ENCODE data around the gene PABPN1L.
"Not testable (repeated sequence)": the region's sequence is repeated elsewhere in the genome, so short reads cannot be mapped to it uniquely, and the experiment has no call there.

PABPN1L gene

DNA sequence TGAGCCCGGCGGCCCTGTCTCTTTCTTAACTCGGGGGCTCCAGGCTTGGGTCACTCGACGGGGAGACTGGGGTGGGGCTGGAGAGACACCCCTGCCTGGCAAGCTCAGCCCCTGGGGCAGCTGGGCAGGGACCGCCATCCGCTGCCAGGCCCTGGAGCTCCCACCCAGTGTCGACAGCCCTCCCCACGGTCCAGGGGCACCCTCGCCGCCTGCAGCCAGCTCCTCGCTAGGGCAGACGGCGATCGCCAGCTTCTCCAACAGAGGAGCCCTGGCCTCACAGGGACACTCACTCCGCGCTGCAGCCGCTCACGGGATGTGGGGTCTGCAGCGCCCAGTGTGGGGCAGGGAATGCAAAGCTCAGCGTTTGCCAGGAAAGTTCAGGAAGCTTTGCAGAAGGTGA, 38.7 kb downstream of the PABPN1L start:
- DNase-seq (ENCODE audit: low read depth) = no peak

GRCh38 chr16:88826070-88826840, 40.2 kb downstream of the PABPN1L start:
- no peak for DNase-seq (ENCODE audit: low read depth)

DNA sequence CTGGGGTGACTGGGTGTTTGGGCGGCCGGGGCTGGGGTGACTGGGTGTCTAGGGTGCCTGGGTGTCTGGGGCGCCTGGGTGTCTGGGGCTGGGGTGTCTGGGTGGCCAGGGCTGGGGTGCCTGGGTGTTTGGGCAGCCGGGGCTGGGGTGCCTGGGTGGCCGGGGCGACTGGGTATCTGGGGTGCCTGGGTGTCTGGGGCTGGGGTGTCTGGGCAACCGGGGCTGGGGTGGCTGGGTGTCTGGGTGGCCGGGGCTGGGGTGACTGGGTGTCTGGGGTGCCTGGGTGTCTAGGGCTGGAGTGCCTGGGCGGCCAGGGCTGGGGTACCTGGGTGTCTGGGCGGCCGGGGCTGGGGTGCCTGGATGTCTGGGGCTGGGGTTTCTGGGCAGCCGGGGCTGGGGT, 41.3 kb downstream of the PABPN1L start:
- no peak for DNase-seq (ENCODE audit: low read depth)

DNA sequence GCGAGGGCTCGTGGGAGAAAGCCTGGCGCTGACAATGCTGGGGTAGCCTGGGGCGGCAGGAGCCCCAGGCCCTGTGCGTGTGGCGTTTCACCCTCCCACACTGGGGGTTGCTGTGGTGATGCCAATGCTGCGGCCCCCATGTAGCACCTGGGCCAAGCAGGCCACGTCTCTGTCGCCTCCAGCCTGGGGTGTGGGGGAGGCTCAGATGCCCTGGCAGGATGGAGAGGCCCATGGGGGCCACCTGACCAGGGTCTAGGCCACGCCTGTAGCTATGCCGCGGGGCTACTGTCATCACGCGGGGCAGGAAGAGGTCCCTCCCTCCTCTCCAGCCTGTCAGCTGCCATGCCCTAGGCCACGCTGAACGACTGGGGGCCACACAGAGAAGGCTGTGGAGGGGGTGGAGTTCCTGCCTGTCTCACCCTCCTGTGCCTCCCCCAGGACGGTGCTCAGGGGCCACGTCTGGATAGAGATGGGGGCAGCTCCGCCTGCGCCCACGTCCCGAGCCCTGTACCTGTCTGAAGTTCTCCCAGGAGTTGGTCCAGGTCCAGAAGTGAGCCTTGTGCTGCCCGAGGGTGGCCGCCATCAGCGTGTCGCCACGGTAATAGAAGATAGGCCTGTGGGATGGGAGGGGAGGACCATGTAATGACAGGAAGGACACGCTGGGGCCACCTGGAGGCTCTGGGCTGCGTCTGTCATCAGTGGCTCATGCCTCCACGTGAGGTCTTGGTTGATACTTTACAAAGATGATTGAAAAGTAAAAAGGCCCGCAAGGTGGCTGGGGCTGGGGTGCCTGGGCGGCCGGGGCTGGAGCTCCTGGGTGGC, 42.0 kb downstream of the PABPN1L start:
- no peak for DNase-seq (ENCODE audit: low read depth)

- DNase-seq (ENCODE audit: low read depth) = not testable (repeated sequence)
Measured at GRCh38 chr16:88823646-88824045, 42.8 kb downstream of the PABPN1L start.

DNA sequence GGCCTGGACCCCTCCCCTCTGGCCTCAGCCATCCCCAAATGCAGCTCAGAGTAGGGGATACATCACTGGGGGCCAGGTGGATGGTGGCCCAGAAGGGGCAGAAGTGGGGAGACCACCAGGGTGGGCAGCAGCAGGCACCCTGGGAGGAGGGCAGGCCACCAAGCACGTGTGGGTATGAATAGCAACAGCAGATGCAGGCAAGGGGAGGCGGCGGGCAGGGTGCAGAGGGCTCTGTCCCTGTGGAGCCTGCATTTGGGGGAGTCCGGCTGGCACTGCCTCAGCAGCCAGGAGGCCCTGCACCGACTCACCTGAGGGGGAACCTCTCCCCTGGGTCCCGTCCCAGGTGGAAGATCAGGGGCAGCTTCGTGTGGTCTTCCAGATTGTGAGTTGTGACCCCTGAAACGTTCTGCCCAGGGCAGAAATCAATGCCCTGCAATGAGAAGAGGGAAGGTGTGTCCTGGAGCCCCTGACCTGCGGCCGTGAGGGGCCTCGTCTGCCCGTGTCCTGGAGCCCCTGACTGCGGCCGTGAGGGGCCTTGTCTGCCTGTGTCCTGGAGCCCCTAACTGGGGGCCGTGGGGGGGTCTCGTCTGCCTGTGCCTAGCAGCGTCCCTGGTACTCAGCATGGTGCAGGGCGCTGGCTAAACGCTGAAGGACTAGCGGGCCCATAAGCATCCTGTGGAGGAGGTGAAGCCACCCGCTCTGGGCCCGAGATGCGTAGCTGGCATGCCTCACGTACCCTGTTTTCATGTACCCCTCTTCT, 44.0 kb downstream of the PABPN1L start:
- no peak for DNase-seq (ENCODE audit: low read depth)

GRCh38 chr16:88821168-88821850, 45.2 kb downstream of the PABPN1L start:
- DNase-seq (ENCODE audit: low read depth) = no peak

DNA sequence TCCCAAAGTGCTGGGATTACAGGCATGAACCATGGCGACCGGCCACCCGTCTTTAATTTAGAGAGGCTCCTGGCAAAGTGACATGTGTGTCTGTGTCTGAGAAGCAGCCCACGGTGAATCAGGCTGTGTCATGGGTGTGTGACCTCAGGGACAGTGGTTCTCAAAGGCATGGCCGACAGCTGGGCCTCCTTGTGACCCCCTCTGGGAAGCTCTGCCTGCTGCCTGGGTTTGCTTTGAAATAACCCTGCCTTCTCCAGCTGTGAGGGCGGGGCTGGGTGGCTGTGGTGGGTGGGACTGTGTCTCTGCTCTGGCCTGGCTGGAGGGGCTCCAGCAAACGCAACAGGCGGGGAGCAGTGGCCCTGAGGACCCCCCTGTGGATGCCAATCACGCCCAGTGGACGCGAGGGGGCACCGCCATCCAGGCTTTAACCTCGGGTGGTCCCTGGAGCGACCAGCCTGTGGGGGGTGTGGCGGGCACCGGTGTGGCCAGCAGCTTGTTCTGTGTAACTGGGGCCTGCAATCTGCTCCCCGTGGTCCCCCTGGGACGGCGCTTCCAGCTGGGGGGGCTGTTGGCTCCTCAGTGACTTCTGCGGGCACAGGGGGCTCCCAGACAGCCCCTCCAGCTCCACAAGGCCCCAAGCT, 46.0 kb downstream of the PABPN1L start:
- DNase-seq (ENCODE audit: low read depth) = no peak

GRCh38 chr16:88819126-88819525, 47.3 kb downstream of the PABPN1L start:
- DNase-seq (ENCODE audit: low read depth) = no peak

GRCh38 chr16:88818575-88818874, 47.9 kb downstream of the PABPN1L start:
- DNase-seq (ENCODE audit: low read depth) = no peak

DNA sequence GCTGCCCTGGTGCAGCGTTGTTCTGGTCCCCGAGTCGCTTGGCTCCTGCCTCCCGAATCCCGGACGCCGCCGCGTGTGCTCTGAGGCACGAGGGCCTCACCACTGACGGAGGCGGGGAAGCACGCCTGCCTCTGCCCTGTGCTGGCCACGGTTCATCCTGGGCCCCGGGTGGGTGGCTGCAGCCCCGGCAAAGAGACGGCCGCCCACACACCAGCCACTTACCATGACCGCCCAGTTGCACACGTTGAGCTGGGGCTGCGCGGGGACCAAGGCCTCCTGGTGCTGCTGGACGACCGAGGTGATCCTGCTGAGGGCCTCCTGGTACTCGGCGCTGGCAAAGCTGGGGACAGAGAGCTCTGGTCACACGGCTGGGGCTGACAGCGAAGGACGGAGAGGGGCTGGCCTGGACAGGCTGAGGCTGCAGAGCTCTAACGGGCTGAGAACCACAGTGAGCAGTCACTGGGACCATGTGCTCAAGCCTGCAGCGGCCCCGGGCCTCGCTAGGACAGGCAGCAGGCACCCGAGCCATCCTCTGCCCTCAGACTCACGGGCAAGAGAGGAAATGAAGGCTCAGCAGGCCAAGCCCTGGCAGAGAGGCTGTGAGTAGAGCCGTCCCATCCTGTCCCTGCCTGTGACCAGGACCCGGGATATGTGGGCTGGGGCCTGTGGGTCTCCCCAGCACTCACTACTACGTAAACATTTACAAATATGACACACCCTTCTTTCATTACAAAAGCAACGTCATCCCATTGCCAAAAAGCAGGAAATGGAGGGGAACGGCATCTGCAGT, 48.5 kb downstream of the PABPN1L start:
- DNase-seq (ENCODE audit: low read depth) = no peak

GRCh38 chr16:88816736-88817535, 49.5 kb downstream of the PABPN1L start:
- no peak for DNase-seq (ENCODE audit: low read depth)

DNA sequence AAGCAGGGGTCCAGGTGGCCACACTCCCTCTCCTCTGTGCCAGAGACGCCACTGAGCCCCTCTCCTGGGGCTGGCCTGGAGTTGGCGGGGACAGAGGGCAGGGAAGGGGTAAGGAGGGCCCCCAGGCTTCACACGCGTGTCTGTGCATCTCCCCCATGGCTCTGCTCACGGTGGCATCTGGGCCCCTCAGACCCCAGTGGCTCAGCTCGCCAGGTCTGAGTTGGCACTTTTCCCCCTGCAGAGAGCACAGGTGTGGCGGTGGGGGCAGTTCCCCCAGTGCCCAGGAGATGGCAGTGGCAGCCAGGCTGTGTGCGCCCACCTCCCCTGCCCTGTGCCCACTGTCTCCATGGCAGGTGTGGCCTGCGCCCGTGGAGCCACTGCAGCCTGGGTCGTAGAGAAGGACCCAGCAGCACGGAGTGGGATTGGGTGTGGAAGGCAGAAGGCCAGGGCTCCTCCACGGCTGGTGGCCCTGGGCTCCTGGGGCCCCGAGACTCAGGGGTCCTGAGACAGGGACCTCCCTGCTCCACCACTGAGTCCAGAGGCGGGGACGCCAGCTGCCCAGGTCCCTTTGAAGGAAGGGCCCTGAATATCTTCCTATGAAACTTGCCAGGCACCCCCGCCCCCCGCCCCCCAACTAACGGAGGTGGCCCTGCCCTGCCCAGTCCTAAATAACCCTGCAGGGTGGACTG, 50.4 kb downstream of the PABPN1L start:
- DNase-seq (ENCODE audit: low read depth) = peak; percentile 54

DNA sequence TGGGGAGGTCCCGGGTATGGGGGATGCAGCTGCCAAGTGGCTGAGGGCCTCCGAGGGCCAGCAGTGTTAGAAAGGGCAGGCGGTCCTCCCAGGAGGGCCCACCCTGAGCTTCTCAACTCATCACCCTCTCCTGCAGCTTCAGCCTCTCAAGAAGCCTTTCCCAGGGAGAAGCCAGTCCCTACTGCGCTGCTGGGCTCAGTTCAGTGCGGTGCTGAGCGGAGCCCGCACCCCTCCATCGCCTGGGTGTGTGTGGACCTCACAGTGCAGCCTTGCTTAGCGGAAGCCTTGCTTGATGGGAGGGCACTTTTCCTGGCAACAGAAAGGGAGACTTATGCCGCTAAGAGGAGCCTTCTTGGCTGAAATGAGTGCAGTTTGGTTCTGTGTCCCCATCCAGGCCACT, 51.2 kb downstream of the PABPN1L start:
- DNase-seq (ENCODE audit: low read depth) = no peak

DNA sequence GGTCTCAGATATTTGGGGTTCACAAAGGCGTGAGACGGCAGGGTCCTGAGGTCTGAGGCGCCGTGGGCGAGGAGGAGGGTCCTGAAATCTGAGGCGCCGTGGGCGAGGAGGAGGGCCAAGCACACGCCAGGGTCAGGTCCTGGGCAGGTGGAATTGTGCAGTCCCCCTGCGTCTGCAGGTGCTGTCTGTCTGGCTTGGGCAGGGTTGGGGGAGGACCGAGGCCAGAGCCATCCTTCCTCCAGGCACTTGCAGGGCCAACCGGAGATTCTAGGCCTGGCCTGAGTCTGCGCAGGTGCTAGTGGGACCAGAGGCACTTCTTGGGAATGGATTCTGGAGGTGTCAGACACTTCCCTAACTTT, 52.3 kb downstream of the PABPN1L start:
- DNase-seq (ENCODE audit: low read depth) = no peak

All from activated T-cell treated with anti-CD3 and anti-CD28 coated beads for 24 hours (primary cell).